Endothelial cell of umbilical vein (primary cell): Measurements from ENCODE around the gene SLC22A4. TPM values are rescaled to one million over a fixed set of nuclear protein-coding genes. Genes with fewer than 3 reads are reported as not detected.
A peak's percentile ranks its signal among the peaks of the same experiment; 100 is the strongest.

Experiments used
- BruUV-seq: library from RNA; stranded (reverse); fragments of 400-500 nt; replicated peaks from 2 replicates; lab custom pipeline; 2021; lab: Mats Ljungman, UMichigan
- CTCF ChIA-PET: fragments of 300-600, 350-600 bp; sonication (Branson Sonifier 250); formaldehyde crosslinking; loops from one replicate; lab custom pipeline; 2021; ENCODE audit warnings: antibody characterized with exemption, inconsistent platforms; lab: Charles Lee
- POLR2A ChIA-PET: fragments of 300-600, 350-600 bp; sonication (Branson Sonifier 250); formaldehyde crosslinking; loops from one replicate; lab custom pipeline; 2021; ENCODE audit warnings: antibody characterized with exemption, inconsistent platforms; lab: Charles Lee
- DNase-seq: peaks from one replicate; pipeline ENCODE4 v3.0.0-alpha.2; 2011; ENCODE audit warnings: low read depth, low spot score
- FAIRE-seq: peaks from 2 replicates; lab custom pipeline; 2011; peaks lifted over from hg19 to GRCh38; lab: Jason Lieb, UNC
- H2AFZ ChIP-seq: 2 replicates; pipeline ENCODE4 v1.6.0; 2012; ENCODE audit warnings: low read depth, low read length, control low read depth, inconsistent platforms
- H3K27ac ChIP-seq: 2 replicates; pipeline ENCODE4 v1.5.1; 2011; ENCODE audit warnings: low read depth, mild to moderate bottlenecking, control low read depth, low read length, moderate library complexity; ENCODE audit not compliant: insufficient read depth
- H3K27me3 ChIP-seq, 2 experiments: 2 replicates each; pipeline versions ENCODE4 v1.6.0 to v1.6.1; 2011; ENCODE audit warnings: low read length in 2 of 2, mixed read lengths in 1 of 2; ENCODE audit not compliant: control insufficient read depth in 2 of 2, insufficient read depth in 2 of 2
- H3K36me3 ChIP-seq, 2 experiments: 2 replicates in 1 of 2; 3 replicates in 1 of 2; pipeline ENCODE4 v1.5.1; 2011; ENCODE audit warnings: low read length in 2 of 2, mild to moderate bottlenecking in 1 of 2, moderate library complexity in 1 of 2; ENCODE audit not compliant: control insufficient read depth in 2 of 2, insufficient read depth in 2 of 2; ENCODE audit errors: extremely low read depth in 1 of 2
- H3K4me1 ChIP-seq: 3 replicates; pipeline ENCODE4 v1.5.1; 2011; ENCODE audit warnings: mild to moderate bottlenecking, low read length; ENCODE audit not compliant: control insufficient read depth, insufficient read depth; ENCODE audit errors: extremely low read depth
- H3K4me2 ChIP-seq: 2 replicates; pipeline ENCODE4 v1.6.1; 2011; ENCODE audit warnings: low read length, control low read depth, mixed read lengths; ENCODE audit not compliant: insufficient read depth
- H3K4me3 ChIP-seq, 3 experiments: fragments of 200-600 bp in 1 of 3; sonication (generic), shearing (Covaris generic) in 1 of 3; replicated peaks in 1 of 3; 2 replicates each; pipeline ENCODE4 v1.5.1; 2011 to 2016; ENCODE audit warnings: control low read depth in 3 of 3, low read length in 3 of 3, mild to moderate bottlenecking in 2 of 3, inconsistent platforms in 1 of 3, low read depth in 1 of 3, moderate library complexity in 1 of 3; ENCODE audit not compliant: insufficient read depth in 1 of 3
- H3K79me2 ChIP-seq: 2 replicates; pipeline ENCODE4 v1.6.0; 2012; ENCODE audit warnings: low read length, inconsistent platforms; ENCODE audit not compliant: control insufficient read depth, insufficient read depth
- H3K9ac ChIP-seq: replicated peaks from 2 replicates; pipeline ENCODE3; 2011; ENCODE audit warnings: low read length, control low read depth; ENCODE audit not compliant: insufficient read depth; ENCODE audit errors: extremely low read depth
- H3K9me1 ChIP-seq: replicated peaks from 3 replicates; pipeline ENCODE4 v1.6.0; 2011; ENCODE audit warnings: mild to moderate bottlenecking, low read length; ENCODE audit not compliant: control insufficient read depth, insufficient read depth; ENCODE audit errors: extremely low read depth
- H3K9me3 ChIP-seq: replicated peaks from 2 replicates; pipeline ENCODE4 v1.5.1; 2012; ENCODE audit warnings: low read length, inconsistent platforms; ENCODE audit not compliant: control insufficient read depth, insufficient read depth
- H4K20me1 ChIP-seq: replicated peaks from 2 replicates; pipeline ENCODE3; 2011; ENCODE audit warnings: mild to moderate bottlenecking, low read length; ENCODE audit not compliant: control insufficient read depth, insufficient read depth; ENCODE audit errors: extremely low read depth
- CTCF ChIP-seq, 2 donors: IDR thresholded peaks; 1 replicate in 1 of 2; 2 replicates in 1 of 2; pipeline ENCODE4 v1.5.1; 2011; ENCODE audit warnings: low read length in 2 of 2, mild to moderate bottlenecking in 2 of 2, moderate library complexity in 2 of 2, control low read depth in 1 of 2, inconsistent platforms in 1 of 2, low read depth in 1 of 2; ENCODE audit not compliant: insufficient read depth in 1 of 2; ENCODE audit errors: extremely low read depth in 1 of 2
- EZH2 ChIP-seq: IDR thresholded peaks from 2 replicates; pipeline ENCODE4 v1.6.1; 2012; ENCODE audit warnings: borderline replicate concordance, low read depth, mild to moderate bottlenecking, moderate library complexity, low read length, inconsistent platforms; ENCODE audit not compliant: severe bottlenecking
- FOS ChIP-seq: IDR thresholded peaks from 2 replicates; pipeline ENCODE4 v1.6.1; 2011; ENCODE audit warnings: mild to moderate bottlenecking, low read length, moderate library complexity, borderline replicate concordance; ENCODE audit not compliant: insufficient read depth
- GATA2 ChIP-seq: IDR thresholded peaks from 2 replicates; pipeline ENCODE4 v1.7.0; 2011; ENCODE audit warnings: low read depth, mild to moderate bottlenecking, moderate library complexity, mixed read lengths, low read length; ENCODE audit not compliant: insufficient read length, insufficient read depth
- JUN ChIP-seq: IDR thresholded peaks from 2 replicates; pipeline ENCODE4 v1.6.1; 2011; ENCODE audit warnings: borderline replicate concordance, low read depth; ENCODE audit not compliant: insufficient read length, insufficient read depth
- MAX ChIP-seq: IDR thresholded peaks from 2 replicates; pipeline ENCODE4 v1.6.1; 2011; ENCODE audit not compliant: insufficient read depth, insufficient read length
- MYC ChIP-seq: IDR thresholded peaks from one replicate; pipeline ENCODE4 v1.6.1; 2011; ENCODE audit warnings: mild to moderate bottlenecking, low read depth, low read length
- POLR2A ChIP-seq: IDR thresholded peaks from 2 replicates; pipeline ENCODE4 v1.6.1; 2012; ENCODE audit warnings: low read depth, mild to moderate bottlenecking, control low read depth, low read length
- POLR2AphosphoS5 ChIP-seq: IDR thresholded peaks from 2 replicates; pipeline ENCODE4 v1.6.1; 2012; ENCODE audit warnings: low read depth, mild to moderate bottlenecking, control low read depth, low read length, moderate library complexity; ENCODE audit not compliant: insufficient read depth
- dilution Hi-C: fragments of 300-500 bp; cut with MboI; formaldehyde crosslinking; loops from one replicate; pipeline ENCODE4 v1.15.0; 2019; ENCODE audit warnings: low sequenced_read_pairs; ENCODE audit not compliant: extremely low pct_ligation_motif_present
- intact Hi-C: fragments of 100-400 bp; cut with micrococcal nuclease; formaldehyde crosslinking; loops from one replicate; pipeline ENCODE4 v1.10.0; 2022
- polyA plus RNA-seq, 4 experiments: library from polyadenylated mRNA; depleted of rRNA in 3 of 4; stranded (reverse) in 3 of 4; unstranded in 1 of 4; fragments of >200 nt; gene quantifications; 2 replicates each; pipeline versions ENCODE4 v1.2.1 to v1.2.3, GENCODE V29; 2011 to 2012; ENCODE audit warnings: missing spikeins in 1 of 4
- total RNA-seq: library from RNA; stranded (reverse); gene quantifications from 2 replicates; pipeline ENCODE4 v1.2.3, GENCODE V29; 2021

The SLC22A4 gene
- total and polyA plus RNA-seq, 2 donors (not counting 3 experiments of a cell fraction or from before 2014, with no cell fraction given): 4.9 to 6.9 TPM

DNA sequence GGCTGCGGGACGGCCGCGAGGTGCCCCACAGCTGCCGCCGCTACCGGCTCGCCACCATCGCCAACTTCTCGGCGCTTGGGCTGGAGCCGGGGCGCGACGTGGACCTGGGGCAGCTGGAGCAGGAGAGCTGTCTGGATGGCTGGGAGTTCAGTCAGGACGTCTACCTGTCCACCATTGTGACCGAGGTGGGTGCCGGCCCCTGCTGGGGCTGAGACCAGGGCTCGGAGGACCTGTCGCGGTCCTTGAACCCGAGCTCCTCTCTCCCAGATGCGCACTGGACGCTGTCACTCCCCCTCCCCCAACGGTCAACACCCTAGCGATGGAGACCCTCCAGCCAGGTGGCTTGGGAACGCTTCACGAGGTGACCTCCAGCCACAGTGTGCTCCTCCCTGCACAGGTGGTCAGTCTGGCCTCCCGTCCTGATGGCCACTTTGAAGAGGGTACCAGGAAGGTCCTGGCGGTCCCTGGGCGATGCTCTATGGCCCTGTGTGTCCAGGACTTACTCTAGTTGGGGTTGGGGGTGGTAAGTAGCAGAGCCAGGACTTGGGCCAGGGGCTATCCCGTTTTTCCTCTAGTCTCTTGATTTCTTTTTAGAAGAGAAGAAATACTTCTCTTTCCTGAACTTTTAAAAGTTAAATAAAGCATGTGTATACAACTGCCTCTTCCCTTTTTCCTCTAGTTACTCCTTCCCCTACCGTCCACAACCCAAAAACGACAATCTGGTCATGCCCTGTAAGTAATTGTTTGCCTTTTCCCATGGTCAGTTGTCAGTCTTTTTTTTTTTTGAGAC is 76.2 kb downstream of the SLC22A4 start:
- dilution Hi-C loops (no loop called here), intact Hi-C loops (no loop called here)
- TF ChIP-seq MYC (no peak), GATA2 (no peak), POLR2A (no peak), FOS (no peak), MAX (no peak), JUN (no peak), EZH2 (no peak), POLR2AphosphoS5 (no peak), CTCF (IDR thresholded peaks at IDR 0.05; ENCODE audit: extremely low read depth in 1 of 2, insufficient read depth in 1 of 2, low read depth in 1 of 2, low read length in 2 of 2) (no peak)
- ChIA-PET CTCF (interaction anchor here (1.8 to 3.3 kb wide), 3 partner anchors 77 to 190 kb away, joined by 8 to 23 read pairs (median 15); partner anchors contain the start of gene SLC22A4), POLR2A (interaction anchor here (2.1 kb wide), 1 partner anchor 76 kb away, joined by 7 read pairs; the partner anchor contains the start of gene SLC22A4)
- FAIRE-seq (no peak), DNase-seq (no peak)
- H2AFZ ChIP-seq: peak overlapping the region; percentile 91
- H3K4me1 ChIP-seq: peaks cover 5% of the 10 kb centered on the region
- peak overlapping the region; percentile 85 for H3K4me2 ChIP-seq
- H3K27ac ChIP-seq: no peak overlapping the region
- H3K27me3 ChIP-seq: no peaks in the 10 kb centered on the region
- H3K9ac ChIP-seq: no peak overlapping the region
- peak overlapping the region in 2 of 3 experiments; percentile 61 for H3K4me3 ChIP-seq
- H4K20me1 ChIP-seq: no peaks in the 10 kb centered on the region
- no TSS peak for BruUV-seq
- H3K79me2 ChIP-seq: no peaks in the 10 kb centered on the region
- H3K36me3 ChIP-seq: no peaks in the 10 kb centered on the region
- no peaks in the 10 kb centered on the region for H3K9me3 ChIP-seq
- H3K9me1 ChIP-seq: no peaks in the 10 kb centered on the region
